Measurements from ENCODE around the gene SRR. TPM values are rescaled to one million over a fixed set of nuclear protein-coding genes. Genes with fewer than 3 reads are reported as not detected.

The SRR gene
- total and polyA plus RNA-seq, 10 of the 15 experiments (the other 5 are each of a cell fraction or from before 2014, with no cell fraction given) = 11.7 to 33.9 (median 20.2) TPM

DNA sequence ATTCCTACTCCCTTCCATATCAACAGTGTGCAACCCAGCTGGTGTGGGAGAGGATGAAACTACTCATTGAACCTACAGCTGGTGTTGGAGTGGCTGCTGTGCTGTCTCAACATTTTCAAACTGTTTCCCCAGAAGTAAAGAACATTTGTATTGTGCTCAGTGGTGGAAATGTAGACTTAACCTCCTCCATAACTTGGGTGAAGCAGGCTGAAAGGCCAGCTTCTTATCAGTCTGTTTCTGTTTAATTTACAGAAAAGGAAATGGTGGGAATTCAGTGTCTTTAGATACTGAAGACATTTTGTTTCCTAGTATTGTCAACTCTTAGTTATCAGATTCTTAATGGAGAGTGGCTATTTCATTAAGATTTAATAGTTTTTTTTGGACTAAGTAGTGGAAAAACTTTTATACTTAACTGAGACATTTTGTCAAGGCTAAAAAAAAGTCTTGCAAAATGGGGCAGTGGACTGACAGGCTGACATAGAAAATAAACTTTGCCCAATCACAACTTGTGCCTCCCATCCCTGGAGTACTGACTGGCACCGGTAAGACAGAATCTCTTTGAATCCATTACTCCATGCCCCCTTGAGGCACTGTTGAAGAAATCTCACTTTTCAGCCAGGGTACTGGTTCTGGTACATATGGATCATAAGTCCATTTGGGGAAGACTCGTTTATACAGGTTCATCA, 20.0 kb downstream of the SRR start:
- DNase-seq (ENCODE audit: low read depth, low spot score) = no peak
- Histone ChIP-seq H3K4me3 (no peak overlapping the region), H3K4me1 (ENCODE audit: control insufficient read depth, insufficient read depth, low read length) (no peaks in the 10 kb centered on the region), H3K27me3 (replicated peaks in 1 of 2; ENCODE audit: control insufficient read depth in 2 of 2, insufficient read depth in 2 of 2, low read length in 1 of 2) (no peaks in the 10 kb centered on the region), H2AFZ (ENCODE audit: control insufficient read depth, low read depth, low read length) (no peak overlapping the region), H3K36me3 (ENCODE audit: control insufficient read depth in 2 of 2, insufficient read depth in 2 of 2, low read length in 1 of 2) (peaks cover 2 to 27% of the 10 kb centered on the region in 2 experiments), H3K4me2 (ENCODE audit: control insufficient read depth, insufficient read depth) (no peak overlapping the region), H4K20me1 (ENCODE audit: control insufficient read depth, insufficient read depth) (no peaks in the 10 kb centered on the region), H3K9ac (ENCODE audit: control insufficient read depth, insufficient read depth, low read length) (no peak overlapping the region), H3K79me2 (ENCODE audit: control insufficient read depth, insufficient read depth, low read length) (no peaks in the 10 kb centered on the region), H3K9me3 (replicated peaks; ENCODE audit: control insufficient read depth, insufficient read depth, low read length) (no peaks in the 10 kb centered on the region), H3K27ac (ENCODE audit: control insufficient read depth, insufficient read depth) (no peak overlapping the region)
- intact Hi-C loops (cut with micrococcal nuclease; ENCODE audit: unreplicated experiment) (no loop called here), in situ Hi-C loops (cut with MboI) (no loop called here)
- FAIRE-seq = no peak
- SMC1A ChIA-PET (ENCODE audit: uncharacterized antibody, unreplicated experiment) = interaction anchor here (1.3 kb wide), 1 partner anchor 16 kb away, joined by 3 read pairs; no protein-coding TSS in a partner anchor
- POLR2A ChIA-PET = no interaction called here
- TF ChIP-seq TCF7 (IDR thresholded peaks at IDR 0.05; ENCODE audit: borderline replicate concordance) (no peak), SIX5 (IDR thresholded peaks at IDR 0.05; ENCODE audit: low read depth, low read length, severe bottlenecking) (no peak), SMAD5 (IDR thresholded peaks at IDR 0.05; ENCODE audit: low read depth) (no peak), SP1 (IDR thresholded peaks at IDR 0.05; ENCODE audit: low read depth, low read length) (no peak), RELA (IDR thresholded peaks at IDR 0.05; ENCODE audit: borderline replicate concordance, partially characterized antibody) (no peak), JUND (IDR thresholded peaks at IDR 0.05; ENCODE audit: low read depth, low read length) (no peak), IRF4 (IDR thresholded peaks at IDR 0.05; ENCODE audit: low read depth, low read length) (no peak), TAF1 (IDR thresholded peaks at IDR 0.05; ENCODE audit: borderline replicate concordance, low read depth, low read length) (no peak)
- WGBS (ENCODE audit: insufficient coverage, insufficient replicate concordance, low lambda C conversion rate, missing lambda C conversion rate) = 97% methylated on average over 2 of the region's 2 CpGs
- CTCF ChIA-PET = no interaction called here
- no peak for ATAC-seq
- no TSS peak for BruUV-seq (replicated peaks)
- RAD21 ChIA-PET (ENCODE audit: unreplicated experiment) = no interaction called here
